HG02840 (cell line): Measurements from ENCODE around the gene NFAM1.
A peak's percentile ranks its signal among the peaks of the same experiment; 100 is the strongest.

Experiments
- ATAC-seq: cut with Tn5 transposase; IDR thresholded peaks from one replicate; pipeline ENCODE4 v1.9.1; 2021; ENCODE audit warnings: mild to moderate bottlenecking, moderate library complexity, moderate number of reproducible peaks; ENCODE audit not compliant: unreplicated experiment, low FRiP score

Gene NFAM1

DNA sequence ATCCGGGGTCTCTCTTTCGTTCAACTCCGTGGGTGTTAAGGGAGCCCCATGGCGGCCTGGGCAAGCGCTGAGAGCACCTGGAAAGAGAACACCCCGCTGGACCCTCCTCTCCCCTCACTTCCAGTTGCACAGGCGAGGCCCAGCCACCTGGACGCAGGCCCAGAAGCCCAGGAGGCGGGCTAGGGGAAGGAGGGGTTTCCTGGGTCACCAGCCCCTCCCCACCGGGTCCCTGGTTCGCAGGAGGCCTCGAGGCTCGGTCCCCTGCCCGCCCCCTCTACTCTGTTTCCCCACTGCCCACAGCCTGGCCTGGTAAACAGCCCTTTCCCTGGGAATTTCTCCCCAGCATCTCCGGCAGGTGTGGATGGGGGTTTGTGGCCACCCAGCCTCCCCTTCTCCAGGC, 8.5 kb upstream of the NFAM1 start:
- no peak for ATAC-seq

GRCh38 chr22:42439821-42440674, 7.8 kb upstream of the NFAM1 start:
- ATAC-seq: no peak

DNA sequence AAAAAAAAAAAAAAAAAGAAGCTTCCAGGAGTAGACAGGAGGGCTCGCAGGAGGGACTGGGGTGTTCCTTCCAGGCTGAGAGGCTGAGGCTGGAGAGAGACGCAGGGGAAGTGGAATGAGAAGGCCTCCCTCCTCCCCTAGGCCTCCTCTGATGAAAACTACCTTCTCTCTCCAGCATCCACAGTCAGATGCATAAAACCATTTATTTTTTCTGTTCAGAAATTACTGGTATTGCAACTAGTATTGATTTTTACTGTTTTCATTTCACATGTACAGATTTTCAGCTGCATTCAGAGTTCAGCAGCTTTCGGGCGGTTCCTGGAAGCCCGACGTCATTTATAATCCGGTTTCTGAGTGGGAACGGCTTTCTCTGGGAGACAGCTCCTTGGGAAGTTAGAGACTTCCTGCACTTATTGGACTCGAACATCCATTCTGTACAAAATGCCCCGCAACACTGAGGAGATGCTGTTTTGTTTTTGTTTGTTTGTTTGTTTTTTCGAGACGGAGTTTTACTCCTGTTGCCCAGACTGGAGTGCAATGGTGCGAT, 6.9 kb upstream of the NFAM1 start:
- ATAC-seq: no peak

- ATAC-seq: no peak
Observed at GRCh38 chr22:42438293-42438650, 6.1 kb upstream of the NFAM1 start.

DNA sequence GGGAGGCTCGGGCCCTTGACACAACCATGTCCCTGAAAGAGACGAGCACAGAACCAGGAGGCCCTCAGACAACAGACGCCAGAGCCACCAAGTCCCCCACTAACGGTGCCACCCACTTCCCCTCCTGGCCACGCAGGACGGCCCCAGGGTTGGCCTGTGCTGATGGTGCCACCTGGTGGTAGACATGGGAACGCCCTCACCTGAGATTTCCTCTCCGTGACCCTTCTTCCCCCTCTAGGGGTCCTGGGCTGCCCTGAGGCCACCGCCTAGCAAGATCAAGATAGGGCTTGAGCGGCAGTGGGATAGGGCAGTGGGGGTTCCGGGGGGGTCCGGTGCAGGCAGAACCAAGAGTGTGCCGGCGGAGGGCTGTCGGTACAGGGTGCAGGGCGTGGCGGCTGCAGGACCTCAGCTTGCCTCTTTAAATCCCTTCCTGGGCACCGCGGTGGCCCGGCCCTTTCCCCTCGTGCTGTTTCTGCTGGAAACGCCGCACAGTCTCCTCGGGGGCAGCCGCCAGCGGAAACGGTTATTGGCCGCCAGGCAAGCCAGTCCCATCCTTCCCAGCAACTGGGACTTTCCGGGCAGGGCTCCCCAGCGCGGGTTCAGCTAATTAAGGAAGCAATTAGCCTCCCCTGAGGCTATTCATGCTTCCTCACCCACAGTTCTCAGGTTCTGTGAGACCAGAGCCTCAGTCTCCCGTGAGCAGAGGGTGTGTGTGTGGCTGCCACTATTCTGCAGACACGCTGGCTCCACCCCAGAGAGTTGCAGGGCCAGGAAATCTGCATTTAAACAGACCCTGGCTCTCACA, 5.5 kb upstream of the NFAM1 start:
- peak; percentile 51 for ATAC-seq

DNA sequence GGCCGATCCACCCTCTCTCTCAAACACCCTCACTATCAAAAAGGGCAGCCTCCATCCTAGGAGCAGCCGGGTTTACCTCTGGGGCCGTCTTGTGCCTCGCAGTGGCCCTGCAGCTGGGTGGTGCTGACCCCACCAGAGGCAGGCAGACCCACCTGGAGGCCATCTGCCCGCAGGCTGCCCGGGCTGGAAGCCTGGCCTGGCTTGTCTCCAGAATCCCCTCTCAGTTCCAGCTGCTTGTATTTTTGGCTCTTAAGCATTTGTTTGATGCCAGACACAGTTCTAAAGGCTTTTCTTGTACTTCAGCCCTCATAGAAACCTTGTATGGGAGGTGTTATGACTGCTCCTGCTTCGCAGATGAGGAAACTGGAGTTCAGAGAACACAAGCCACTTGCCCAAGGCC, 4.2 kb upstream of the NFAM1 start:
- ATAC-seq: no peak

GRCh38 chr22:42434748-42435425, 2.7 kb upstream of the NFAM1 start:
- no peak for ATAC-seq

GRCh38 chr22:42433754-42434682, 1.8 kb upstream of the NFAM1 start:
- ATAC-seq: no peak

DNA sequence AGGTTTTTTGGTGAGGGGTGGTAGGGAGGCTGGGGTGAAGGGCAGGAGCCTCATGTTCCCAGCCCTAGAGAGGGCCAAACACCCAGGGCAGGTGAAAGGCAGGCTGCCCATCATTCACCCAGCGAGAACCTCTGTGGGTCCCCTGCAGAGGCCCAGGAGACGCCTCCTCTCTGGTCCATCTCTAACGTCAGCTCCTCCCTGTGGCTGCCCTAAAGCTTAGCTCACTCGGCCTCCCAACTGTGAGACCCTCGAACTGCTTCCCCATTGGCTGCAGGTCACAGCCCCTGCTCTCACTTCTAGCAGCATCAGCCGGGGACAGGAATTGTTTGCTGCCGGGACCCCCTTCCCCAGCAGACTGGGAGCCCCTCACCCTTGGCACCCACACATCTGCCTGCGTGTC, 615 bp upstream of the NFAM1 start:
- no peak for ATAC-seq

- no peak for ATAC-seq
Observed at GRCh38 chr22:42431401-42432019, 693 bp downstream of the NFAM1 start.

GRCh38 chr22:42430528-42431125, 1.6 kb downstream of the NFAM1 start:
- ATAC-seq: no peak

DNA sequence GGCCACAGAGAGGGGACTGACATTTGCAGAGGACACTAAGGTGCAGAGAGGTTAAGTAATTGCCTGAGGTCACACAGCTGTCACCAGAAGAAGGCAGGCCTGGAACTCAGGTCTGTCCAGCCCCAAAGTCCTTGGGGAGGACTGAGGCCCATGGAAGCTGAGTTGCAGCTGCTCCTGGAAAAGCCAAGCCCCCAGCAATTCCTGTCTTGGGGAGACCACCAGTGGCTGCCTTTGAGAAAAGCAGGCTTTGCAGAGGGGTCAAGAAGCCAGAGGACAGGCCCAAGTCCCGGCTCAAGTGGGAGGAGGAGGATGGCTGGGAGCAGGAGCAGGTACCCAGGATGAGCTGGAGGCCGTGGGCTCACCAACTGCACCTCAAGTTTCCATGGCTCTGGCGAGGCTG, 3.4 kb downstream of the NFAM1 start:
- ATAC-seq: no peak

DNA sequence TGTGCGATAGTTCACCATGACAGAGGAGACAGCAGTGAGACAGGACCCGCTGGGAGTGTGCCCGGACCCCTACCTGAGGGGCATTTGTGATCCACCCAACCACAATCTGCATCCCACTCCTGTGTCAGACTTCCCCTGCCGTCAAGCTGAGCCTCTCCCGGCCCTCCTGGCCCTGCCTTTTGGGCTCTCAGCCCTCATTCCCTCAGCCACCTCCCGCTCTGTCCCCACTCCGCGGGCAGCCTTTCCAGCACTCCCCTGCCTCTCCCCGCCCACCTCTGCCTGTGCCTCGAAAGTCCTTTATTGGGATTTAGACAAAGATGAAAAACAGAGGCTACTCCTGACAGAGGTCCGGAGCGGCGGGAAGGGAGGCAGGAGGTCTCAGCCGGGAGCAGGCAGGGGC, 4.2 kb downstream of the NFAM1 start:
- no peak for ATAC-seq

DNA sequence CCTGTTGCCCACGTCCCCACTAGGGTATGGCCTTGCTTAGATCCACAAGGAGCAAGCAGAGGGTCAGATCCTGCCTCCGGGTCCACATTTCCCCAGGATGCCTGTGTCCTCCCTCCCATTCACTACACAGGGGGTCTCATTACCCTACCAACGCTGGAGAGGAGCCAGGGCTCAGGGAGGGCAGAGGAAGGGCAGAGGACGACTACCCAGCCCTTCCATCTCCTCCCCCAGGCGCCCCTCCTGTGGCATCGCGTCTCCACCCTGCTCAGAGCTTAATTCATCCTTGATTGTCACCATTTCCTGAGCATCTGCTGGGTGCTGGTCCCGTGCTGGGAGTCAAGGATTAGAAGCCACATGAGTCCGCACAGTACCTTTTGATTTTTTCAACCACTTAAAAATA, 5.0 kb downstream of the NFAM1 start:
- no peak for ATAC-seq

DNA sequence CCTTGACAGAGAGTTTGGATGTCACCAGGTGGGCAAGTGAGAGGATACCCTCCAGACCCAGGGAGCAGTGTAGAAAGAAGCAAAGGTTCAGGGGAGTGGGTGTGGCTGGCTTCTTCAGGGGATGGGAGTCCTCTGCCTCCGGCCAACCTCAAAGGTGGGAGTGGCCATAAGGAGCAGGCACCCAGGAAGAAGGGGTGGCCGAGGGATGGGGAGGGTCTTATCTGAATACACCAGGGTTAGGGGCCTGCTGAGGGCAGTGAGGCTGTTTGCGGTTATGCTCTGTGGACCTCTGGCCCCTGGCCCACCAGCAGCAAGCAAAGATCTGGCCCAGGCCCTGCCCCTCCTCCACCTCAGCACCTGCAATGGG, 6.2 kb downstream of the NFAM1 start:
- ATAC-seq: no peak

- no peak for ATAC-seq
Observed at GRCh38 chr22:42425337-42425988, 6.7 kb downstream of the NFAM1 start.

DNA sequence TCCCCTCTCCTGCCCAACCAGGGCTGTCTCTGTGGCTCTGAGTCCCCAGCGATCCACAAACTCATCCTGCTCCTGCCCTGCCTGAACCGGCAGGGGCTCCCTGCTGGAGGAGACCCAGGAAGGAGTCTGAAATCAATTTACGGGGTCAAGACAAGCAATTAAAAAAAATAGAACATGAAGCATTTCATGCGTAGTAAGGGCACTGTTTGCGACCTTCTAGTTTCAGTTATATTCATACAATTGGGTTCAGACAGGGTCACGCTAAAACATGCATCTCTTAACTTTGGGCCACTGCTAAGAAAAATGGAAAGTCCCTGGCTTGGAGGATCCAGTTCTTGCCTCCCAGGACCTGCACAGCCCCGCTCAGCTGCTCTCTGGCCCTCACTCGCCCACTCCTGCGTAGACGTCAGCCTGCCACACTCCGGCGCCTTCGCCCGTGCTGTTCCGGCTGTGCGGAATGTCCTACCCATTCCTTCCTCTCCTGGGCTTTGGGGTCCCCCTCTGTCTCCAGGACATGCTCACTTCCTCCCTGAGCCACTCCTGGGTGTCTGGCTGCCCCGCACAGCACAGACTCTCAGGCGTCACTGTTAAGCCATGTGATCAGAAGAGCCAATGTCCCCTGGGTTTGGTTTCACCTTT, 12.8 kb downstream of the NFAM1 start:
- ATAC-seq: no peak

GRCh38 chr22:42418811-42419242, 13.4 kb downstream of the NFAM1 start:
- ATAC-seq: no peak
